Thyroid gland (tissue), 4 donors: ENCODE results near the gene RASGRP2.

ENCODE experiments used
- POLR2A ChIP-seq, 2 donors: fragments of 450-650 bp; IDR thresholded peaks; one replicate each; pipeline ENCODE4 v1.6.1; 2017; ENCODE audit warnings: antibody characterized with exemption in 2 of 2, mild to moderate bottlenecking in 2 of 2, moderate library complexity in 1 of 2
- TF ChIP-seq, protein P1 (sequence below), 6 experiments: fragments of 200-600 bp in 3 of 6; fragments of 450-650 bp in 3 of 6; sonication (generic) in 3 of 6; IDR thresholded peaks; one replicate each; pipeline ENCODE4 v1.5.1; 2016 to 2019; ENCODE audit warnings: antibody characterized with exemption in 6 of 6, mild to moderate bottlenecking in 2 of 6, inconsistent platforms in 1 of 6, moderate library complexity in 1 of 6

DNA sequence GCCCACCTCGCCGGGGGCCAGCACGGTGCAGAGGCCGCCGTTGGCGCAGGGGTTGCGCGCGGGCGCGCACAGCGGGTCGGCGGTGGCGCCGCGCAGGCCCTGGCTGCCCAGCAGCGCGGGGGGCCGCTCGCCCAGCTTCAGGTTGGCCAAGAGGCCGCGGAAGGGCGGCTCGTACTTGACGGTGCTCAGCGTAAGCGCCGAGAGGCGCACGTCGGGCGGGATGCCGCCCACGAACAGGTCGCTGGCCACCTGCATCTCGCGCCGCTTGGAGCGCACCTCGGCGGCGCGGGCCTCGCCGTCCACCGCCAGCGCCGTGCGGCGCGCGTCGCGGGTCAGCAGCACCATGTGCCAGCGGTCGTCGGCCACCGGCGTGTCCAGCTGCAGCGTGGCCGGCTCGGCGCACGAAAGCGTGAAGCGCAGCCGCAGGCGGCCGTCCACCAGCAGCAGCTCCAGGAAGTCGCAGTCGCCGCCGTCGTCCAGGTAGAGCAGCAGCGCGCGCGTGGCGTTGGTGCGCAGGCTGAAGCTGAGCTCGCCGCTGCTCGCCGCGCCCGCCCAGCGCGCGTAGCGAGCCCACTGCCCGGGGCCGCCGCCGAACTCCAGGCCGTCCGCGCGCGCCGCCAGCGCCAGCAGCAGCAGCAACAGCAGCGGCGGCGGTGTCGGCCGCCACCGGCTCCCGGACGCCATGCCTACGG is 30.8 kb downstream of the RASGRP2 start:
- TF ChIP-seq POLR2A (IDR thresholded peaks at IDR 0.05), result no peak
- TF ChIP-seq, protein P1, sequence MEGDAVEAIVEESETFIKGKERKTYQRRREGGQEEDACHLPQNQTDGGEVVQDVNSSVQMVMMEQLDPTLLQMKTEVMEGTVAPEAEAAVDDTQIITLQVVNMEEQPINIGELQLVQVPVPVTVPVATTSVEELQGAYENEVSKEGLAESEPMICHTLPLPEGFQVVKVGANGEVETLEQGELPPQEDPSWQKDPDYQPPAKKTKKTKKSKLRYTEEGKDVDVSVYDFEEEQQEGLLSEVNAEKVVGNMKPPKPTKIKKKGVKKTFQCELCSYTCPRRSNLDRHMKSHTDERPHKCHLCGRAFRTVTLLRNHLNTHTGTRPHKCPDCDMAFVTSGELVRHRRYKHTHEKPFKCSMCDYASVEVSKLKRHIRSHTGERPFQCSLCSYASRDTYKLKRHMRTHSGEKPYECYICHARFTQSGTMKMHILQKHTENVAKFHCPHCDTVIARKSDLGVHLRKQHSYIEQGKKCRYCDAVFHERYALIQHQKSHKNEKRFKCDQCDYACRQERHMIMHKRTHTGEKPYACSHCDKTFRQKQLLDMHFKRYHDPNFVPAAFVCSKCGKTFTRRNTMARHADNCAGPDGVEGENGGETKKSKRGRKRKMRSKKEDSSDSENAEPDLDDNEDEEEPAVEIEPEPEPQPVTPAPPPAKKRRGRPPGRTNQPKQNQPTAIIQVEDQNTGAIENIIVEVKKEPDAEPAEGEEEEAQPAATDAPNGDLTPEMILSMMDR (IDR thresholded peaks at IDR 0.05), result no peak
